Activated CD4-positive, alpha-beta T cell treated with anti-CD3 and anti-CD28 coated beads for 36 hours (primary cell): ENCODE data around the gene PAK6. TPM values are rescaled to one million over a fixed set of nuclear protein-coding genes. Genes with fewer than 3 reads are reported as not detected.

ENCODE experiments used
- ATAC-seq: fragments of 200-7000 bp; cut with Tn5 transposase; one replicate; pipeline ENCODE4 v1.10.0; 2021; ENCODE audit warnings: mild to moderate bottlenecking, moderate library complexity
- CTCF ChIA-PET: fragments of 350-600 bp; sonication (Branson Sonifier 250); formaldehyde crosslinking; loops from one replicate; lab custom pipeline; 2021; ENCODE audit warnings: antibody characterized with exemption; lab: Charles Lee
- POLR2A ChIA-PET: fragments of 350-600 bp; sonication (Branson Sonifier 250); formaldehyde crosslinking; loops from one replicate; lab custom pipeline; 2021; ENCODE audit warnings: antibody characterized with exemption, inconsistent platforms; lab: Charles Lee
- DNase-seq: peaks from one replicate; pipeline ENCODE4 v3.0.0-alpha.2; 2020
- H3K27ac Mint-ChIP-seq: one replicate; pipeline ENCODE4 v1.8.0; 2021; ENCODE audit warnings: mixed read lengths
- H3K27me3 Mint-ChIP-seq: one replicate; pipeline ENCODE4 v1.8.0; 2021; ENCODE audit warnings: mixed read lengths
- H3K36me3 Mint-ChIP-seq: one replicate; pipeline ENCODE4 v1.8.0; 2021; ENCODE audit warnings: low read depth, mixed read lengths
- H3K4me1 Mint-ChIP-seq: one replicate; pipeline ENCODE4 v1.8.0; 2021; ENCODE audit warnings: mixed read lengths
- H3K4me3 Mint-ChIP-seq: one replicate; pipeline ENCODE4 v1.8.0; 2021; ENCODE audit warnings: mild to moderate bottlenecking, moderate library complexity, mixed read lengths
- H3K9me3 Mint-ChIP-seq: one replicate; pipeline ENCODE4 v1.8.0; 2021; ENCODE audit warnings: low read depth, mixed read lengths
- intact Hi-C, 2 experiments: fragments of 100-400 bp; cut with DNase I in 1 of 2; cut with micrococcal nuclease in 1 of 2; formaldehyde crosslinking; loops; one replicate each; pipeline versions ENCODE4 v1.14.2 to v1.15.1; 2022 to 2024; cut with DNase I, micrococcal nuclease
- total RNA-seq, 2 experiments: library from RNA; stranded (reverse); gene quantifications; one replicate each; pipeline ENCODE4 v1.2.3, GENCODE V29; 2021

Gene PAK6
- total RNA-seq, 2 experiments from 2014 or later = 0.30 to 0.53 TPM

DNA sequence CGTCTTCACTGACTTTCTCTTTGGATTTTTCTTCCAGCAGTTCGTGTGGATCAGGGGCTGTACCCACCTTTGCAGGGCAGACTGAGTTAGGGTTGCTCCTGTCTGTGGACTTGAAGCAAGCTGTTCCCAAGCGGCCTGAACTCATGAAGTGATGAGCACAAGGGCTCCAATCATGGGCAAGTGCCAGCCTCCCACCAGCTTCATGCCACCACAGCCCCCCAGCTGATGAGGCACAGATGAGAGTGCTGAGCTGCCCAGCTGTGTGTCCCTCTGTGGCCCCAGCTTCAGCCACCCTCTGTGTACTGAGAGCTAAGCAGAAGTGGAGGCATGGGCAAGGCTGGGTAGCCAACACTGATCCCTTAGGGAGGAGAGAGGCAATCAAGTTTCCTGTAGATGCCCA lies 72.1 kb downstream of the PAK6 start:
- H3K27me3 Mint-ChIP-seq = no peaks in the 10 kb centered on the region
- ChIA-PET POLR2A (no interaction called here), CTCF (interaction anchor here (0.9 to 21.7 kb wide), 9 partner anchors 9 to 57 kb away, joined by 3 to 393 read pairs (median 6); partner anchors contain the start of genes CCDC9B and INAFM2)

DNA sequence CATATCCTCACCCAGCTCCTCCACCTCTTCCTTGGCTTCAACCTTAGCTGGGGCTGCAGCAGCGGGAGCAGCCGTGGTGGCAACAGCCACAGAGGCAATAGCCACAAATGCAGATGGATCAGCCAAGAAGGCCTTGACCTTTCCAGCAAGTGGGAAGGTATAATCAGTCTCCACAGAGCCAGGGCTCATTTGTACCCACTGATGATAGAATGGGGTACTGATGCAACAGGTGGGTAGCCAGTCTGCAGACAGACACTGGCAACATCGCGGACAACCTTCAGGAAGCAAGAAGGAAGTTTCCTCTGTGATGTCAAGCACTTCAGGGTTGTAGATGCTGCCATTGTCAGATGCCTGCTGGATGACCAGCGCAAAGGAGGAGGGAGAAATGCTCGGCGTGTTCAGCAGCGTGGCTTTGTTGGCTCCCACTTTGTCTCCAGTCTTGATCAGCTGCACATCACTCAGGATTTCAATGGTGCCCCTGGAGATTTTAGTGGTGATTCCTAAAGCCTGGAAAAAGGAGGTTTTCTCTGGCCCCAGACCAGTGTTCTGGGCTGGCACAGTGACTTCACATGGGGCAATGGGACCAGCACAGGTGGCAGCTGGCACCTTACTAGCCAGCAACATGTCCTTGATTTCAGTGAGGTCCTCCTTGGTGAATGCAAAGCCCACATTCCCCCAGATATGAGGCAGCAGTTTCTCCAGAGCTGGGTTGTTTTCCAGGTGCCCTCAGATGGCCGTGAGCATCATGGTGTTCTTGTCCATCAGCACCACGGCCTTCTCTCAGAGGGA lies 73.7 kb downstream of the PAK6 start:
- intact Hi-C loops = no loop called here
- ChIA-PET POLR2A (interaction anchor here (0.6 kb wide), 1 partner anchor 303 kb away, joined by 8 read pairs; no protein-coding TSS in a partner anchor), CTCF (interaction anchor here (0.6 to 21.7 kb wide), 8 partner anchors 7 to 103 kb away, joined by 3 to 393 read pairs (median 16); partner anchors contain the start of genes CCDC9B and INAFM2)
- no peak for ATAC-seq
- no peaks in the 10 kb centered on the region for H3K9me3 Mint-ChIP-seq
- H3K27ac Mint-ChIP-seq = no peak overlapping the region
- peaks cover 28% of the 10 kb centered on the region for H3K4me1 Mint-ChIP-seq
- H3K27me3 Mint-ChIP-seq = peaks cover 2% of the 10 kb centered on the region
- H3K36me3 Mint-ChIP-seq = no peaks in the 10 kb centered on the region
- no peak overlapping the region for H3K4me3 Mint-ChIP-seq
- no peak for DNase-seq

More for the DNA sequence above, 72.1 kb downstream of the PAK6 start:
- H3K36me3 Mint-ChIP-seq = no peaks in the 10 kb centered on the region
- H3K27ac Mint-ChIP-seq = no peak overlapping the region
- DNase-seq (no peak), ATAC-seq (no peak)
- peaks cover 35% of the 10 kb centered on the region for H3K4me1 Mint-ChIP-seq
- no peaks in the 10 kb centered on the region for H3K9me3 Mint-ChIP-seq
- no peak overlapping the region for H3K4me3 Mint-ChIP-seq
- intact Hi-C loops = loop anchor here (1.0 kb wide), 1 partner anchor 32 kb away; no protein-coding TSS in a partner anchor

DNA sequence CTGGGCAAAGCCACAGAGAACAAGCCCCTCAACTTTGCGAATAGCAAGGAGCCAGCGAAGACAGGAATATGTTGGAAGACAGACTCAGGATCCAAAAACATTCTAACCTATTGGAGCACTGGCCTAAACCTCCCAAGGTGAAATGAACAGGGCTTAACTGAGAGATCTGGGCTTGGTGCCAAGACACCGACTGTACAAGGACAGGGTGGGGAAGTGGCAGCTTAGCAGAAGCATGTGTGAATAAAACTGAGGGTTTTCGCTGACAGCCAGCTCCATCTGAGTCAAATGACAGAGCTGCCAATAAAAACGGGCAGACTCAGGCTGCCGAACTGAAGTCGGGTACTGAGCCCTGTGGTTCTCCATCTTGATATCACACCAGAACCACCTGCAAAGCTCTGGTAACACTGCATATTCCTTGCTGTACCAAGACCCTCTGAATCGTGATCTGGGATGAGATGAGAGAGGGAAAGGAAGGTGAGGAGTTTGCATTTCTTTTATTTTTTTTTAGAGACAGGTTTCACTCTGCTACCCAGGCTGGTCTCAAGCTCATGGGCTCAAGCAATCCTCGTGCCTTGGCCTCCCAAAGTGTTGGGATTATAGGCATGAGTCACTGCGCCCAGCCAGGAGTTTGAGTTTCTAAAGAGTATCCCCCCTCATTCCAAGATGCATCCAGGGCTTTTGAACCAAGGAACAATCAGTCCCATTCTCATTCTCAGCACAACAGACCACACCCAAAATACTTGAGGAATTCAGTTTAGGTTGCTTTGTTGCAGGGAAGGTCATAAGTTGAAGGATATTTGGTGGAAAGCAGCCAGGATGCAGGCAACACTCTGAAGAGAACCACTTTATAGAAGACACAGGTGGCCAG lies 74.9 kb downstream of the PAK6 start:
- no peaks in the 10 kb centered on the region for H3K9me3 Mint-ChIP-seq
- ChIA-PET POLR2A (interaction anchor here (0.8 kb wide), 1 partner anchor 14 kb away, joined by 3 read pairs; no protein-coding TSS in a partner anchor), CTCF (interaction anchor here (0.6 to 21.7 kb wide), 10 partner anchors 6 to 1130 kb away, joined by 3 to 393 read pairs (median 4); partner anchors contain the start of gene INAFM2)
- peaks cover 2% of the 10 kb centered on the region for H3K27me3 Mint-ChIP-seq
- ATAC-seq (peak; percentile 47), DNase-seq (peak; percentile 64)
- H3K4me3 Mint-ChIP-seq = no peak overlapping the region
- no peaks in the 10 kb centered on the region for H3K36me3 Mint-ChIP-seq
- intact Hi-C loops = no loop called here
- peaks cover 25% of the 10 kb centered on the region for H3K4me1 Mint-ChIP-seq
- no peak overlapping the region for H3K27ac Mint-ChIP-seq

DNA sequence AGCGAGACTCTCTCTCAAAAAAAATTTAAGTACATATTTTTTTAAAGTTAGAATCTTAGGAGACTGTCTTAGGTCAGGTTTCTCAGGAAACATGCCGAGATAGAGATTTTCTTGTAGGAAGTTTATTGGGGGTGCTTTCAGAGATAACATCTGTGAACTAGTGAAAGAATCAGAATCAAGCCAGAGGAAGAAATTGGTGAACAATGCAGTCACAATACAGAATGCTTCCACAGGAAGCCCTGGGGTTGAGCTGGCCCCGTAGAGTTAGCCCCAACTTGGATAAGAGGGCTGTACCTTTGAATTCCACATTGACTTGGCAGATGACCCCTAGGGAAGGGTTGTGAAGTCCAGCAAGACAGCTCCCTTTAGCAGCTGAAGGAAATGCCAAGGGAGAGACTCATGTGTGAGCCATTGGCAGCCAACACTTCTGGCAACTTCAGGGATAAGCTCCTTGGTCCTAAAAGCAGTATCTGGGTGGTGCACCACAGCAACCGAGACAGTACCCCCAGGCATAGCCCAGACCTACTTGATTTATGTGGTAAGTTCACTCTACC lies 75.9 kb downstream of the PAK6 start:
- Mint-ChIP-seq H3K4me3 (no peak overlapping the region), H3K9me3 (no peaks in the 10 kb centered on the region), H3K4me1 (peaks cover 14% of the 10 kb centered on the region), H3K36me3 (no peaks in the 10 kb centered on the region), H3K27me3 (peaks cover 2% of the 10 kb centered on the region), H3K27ac (no peak overlapping the region)
- no peak for DNase-seq
- intact Hi-C loops = no loop called here
- POLR2A ChIA-PET = no interaction called here
- ATAC-seq = no peak
- CTCF ChIA-PET = interaction anchor here (0.7 to 21.7 kb wide), 9 partner anchors 9 to 1131 kb away, joined by 3 to 393 read pairs (median 4); partner anchors contain the start of genes BAHD1, INAFM2 and IVD

DNA sequence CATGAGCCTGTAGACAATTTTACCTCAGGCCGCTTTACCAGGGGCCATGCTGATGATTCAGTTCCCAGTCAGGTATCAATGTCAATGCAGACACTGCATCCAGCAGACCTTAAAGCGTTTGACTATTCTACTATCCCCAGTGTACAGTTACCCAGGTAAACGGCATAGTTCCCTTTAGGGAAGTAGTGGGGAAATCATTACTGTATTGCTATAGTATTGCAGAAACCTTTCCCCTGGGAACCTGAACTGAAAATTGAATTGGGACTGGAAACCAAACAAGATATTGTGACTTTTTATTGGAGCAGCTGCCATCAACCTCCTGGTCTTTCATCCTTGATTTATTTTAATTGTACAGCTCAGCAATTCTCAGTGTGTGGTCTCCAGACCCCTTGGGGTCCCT lies 78.1 kb downstream of the PAK6 start:
- H3K27me3 Mint-ChIP-seq = peaks cover 2% of the 10 kb centered on the region
- intact Hi-C loops = no loop called here
- peaks cover 18% of the 10 kb centered on the region for H3K4me1 Mint-ChIP-seq
- POLR2A ChIA-PET = no interaction called here
- H3K9me3 Mint-ChIP-seq = no peaks in the 10 kb centered on the region
- CTCF ChIA-PET = interaction anchor here (0.5 to 21.7 kb wide), 7 partner anchors 7 to 105 kb away, joined by 3 to 393 read pairs (median 41); partner anchors contain the start of genes CCDC9B and PLCB2
- H3K36me3 Mint-ChIP-seq = no peaks in the 10 kb centered on the region
- ATAC-seq (no peak), DNase-seq (no peak)
- H3K27ac Mint-ChIP-seq = no peak overlapping the region
- no peak overlapping the region for H3K4me3 Mint-ChIP-seq

DNA sequence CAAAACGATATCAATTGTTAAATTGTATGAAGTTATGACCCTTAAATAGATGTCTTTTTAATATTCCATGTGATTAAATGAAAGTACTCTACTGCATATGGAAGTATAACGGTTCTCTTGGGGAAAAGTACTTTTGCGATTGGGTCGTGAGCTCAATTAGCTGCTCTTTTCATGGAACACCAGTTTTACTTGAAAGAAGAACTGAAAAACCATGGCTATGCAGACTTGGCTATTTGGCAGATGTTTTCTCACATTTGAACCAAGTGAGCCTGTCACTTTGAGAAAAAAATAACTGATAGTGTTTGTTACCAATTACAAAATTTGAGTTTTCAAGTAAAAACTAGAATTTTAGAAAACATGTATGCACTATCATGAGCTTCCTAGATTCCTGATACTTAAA lies 78.7 kb downstream of the PAK6 start:
- Mint-ChIP-seq H3K27me3 (peaks cover 2% of the 10 kb centered on the region), H3K27ac (no peak overlapping the region), H3K4me1 (peaks cover 22% of the 10 kb centered on the region), H3K36me3 (no peaks in the 10 kb centered on the region), H3K9me3 (no peaks in the 10 kb centered on the region), H3K4me3 (no peak overlapping the region)
- no peak for ATAC-seq
- intact Hi-C loops = no loop called here
- ChIA-PET POLR2A (no interaction called here), CTCF (interaction anchor here (1.2 to 21.7 kb wide), 5 partner anchors 7 to 100 kb away, joined by 5 to 393 read pairs (median 135); partner anchors contain the start of genes CCDC9B and PLCB2)
- no peak for DNase-seq

DNA sequence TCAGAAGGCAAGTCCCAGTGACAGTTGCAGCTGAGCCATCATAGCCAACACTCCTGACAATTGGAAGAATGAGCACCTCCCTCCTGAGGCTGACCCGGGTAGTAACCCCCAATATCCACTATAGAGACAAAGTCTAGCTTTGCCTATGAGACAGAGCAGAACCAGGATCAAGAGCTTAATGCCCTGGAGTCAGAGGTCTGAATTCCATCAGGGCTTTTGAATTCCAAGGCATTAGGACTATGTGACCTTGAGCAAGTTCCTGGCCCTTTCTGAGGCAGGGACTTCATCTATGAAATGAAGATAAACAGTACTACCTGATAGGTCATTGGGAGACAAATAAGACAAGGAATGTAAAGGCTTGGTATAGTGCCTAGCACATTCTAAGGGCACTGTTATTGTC lies 81.5 kb downstream of the PAK6 start:
- DNase-seq = no peak
- ATAC-seq = no peak
- peaks cover 2% of the 10 kb centered on the region for H3K27me3 Mint-ChIP-seq
- H3K36me3 Mint-ChIP-seq = no peaks in the 10 kb centered on the region
- no peak overlapping the region for H3K4me3 Mint-ChIP-seq
- intact Hi-C loops = loop anchor here (5.0 kb wide), 5 partner anchors 38 to 912 kb away; partner anchors contain the start of genes ANKRD63 (in 1 of the 2), CCDC32 (in 1 of the 2), CHP1 (in 1 of the 2) and EXD1 (in 1 of the 2)
- peaks cover 18% of the 10 kb centered on the region for H3K4me1 Mint-ChIP-seq
- ChIA-PET CTCF (interaction anchor here (0.6 to 21.7 kb wide), 11 partner anchors 8 to 215 kb away, joined by 3 to 393 read pairs (median 4); partner anchors contain the start of genes CCDC9B and PLCB2), POLR2A (no interaction called here)
- no peaks in the 10 kb centered on the region for H3K9me3 Mint-ChIP-seq
- no peak overlapping the region for H3K27ac Mint-ChIP-seq

DNA sequence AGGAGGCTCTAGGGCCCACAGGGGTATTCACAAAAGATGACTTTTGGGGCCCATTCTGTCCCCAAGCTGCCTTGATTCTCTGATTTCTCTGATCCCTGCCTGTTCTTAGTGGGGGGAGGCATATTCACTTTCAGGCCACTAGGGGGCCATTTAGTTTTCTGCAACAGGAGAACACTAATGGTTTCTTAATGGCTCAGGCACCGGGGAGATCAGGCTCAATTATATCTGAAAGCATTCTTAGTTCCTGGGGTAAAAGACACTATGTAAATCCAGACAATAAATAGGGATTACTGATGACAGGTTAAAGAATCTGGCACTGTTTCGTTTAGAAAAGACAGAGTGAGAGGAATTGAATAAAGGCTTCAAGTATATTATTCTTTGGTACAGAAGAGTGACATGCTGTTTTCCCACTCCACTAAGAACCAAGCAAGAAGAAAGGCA lies 82.1 kb downstream of the PAK6 start:
- CTCF ChIA-PET = interaction anchor here (0.8 to 21.7 kb wide), 12 partner anchors 7 to 608 kb away, joined by 3 to 393 read pairs (median 4); partner anchors contain the start of genes CCDC9B, DLL4 and PLCB2
- peaks cover 24% of the 10 kb centered on the region for H3K4me1 Mint-ChIP-seq
- intact Hi-C loops = loop anchor here (1.0 to 5.0 kb wide), 7 partner anchors 17 to 911 kb away; partner anchors contain the start of genes ANKRD63 (in 1 of the 2), CCDC32 (in 1 of the 2), CHP1 (in 1 of the 2) and EXD1 (in 1 of the 2)
- no peak overlapping the region for H3K27ac Mint-ChIP-seq
- ATAC-seq (peak; percentile 30), DNase-seq (peak; percentile 70)
- H3K27me3 Mint-ChIP-seq = peaks cover 2% of the 10 kb centered on the region
- POLR2A ChIA-PET = no interaction called here
- no peak overlapping the region for H3K4me3 Mint-ChIP-seq
- H3K36me3 Mint-ChIP-seq = peaks cover 3% of the 10 kb centered on the region
- no peaks in the 10 kb centered on the region for H3K9me3 Mint-ChIP-seq

DNA sequence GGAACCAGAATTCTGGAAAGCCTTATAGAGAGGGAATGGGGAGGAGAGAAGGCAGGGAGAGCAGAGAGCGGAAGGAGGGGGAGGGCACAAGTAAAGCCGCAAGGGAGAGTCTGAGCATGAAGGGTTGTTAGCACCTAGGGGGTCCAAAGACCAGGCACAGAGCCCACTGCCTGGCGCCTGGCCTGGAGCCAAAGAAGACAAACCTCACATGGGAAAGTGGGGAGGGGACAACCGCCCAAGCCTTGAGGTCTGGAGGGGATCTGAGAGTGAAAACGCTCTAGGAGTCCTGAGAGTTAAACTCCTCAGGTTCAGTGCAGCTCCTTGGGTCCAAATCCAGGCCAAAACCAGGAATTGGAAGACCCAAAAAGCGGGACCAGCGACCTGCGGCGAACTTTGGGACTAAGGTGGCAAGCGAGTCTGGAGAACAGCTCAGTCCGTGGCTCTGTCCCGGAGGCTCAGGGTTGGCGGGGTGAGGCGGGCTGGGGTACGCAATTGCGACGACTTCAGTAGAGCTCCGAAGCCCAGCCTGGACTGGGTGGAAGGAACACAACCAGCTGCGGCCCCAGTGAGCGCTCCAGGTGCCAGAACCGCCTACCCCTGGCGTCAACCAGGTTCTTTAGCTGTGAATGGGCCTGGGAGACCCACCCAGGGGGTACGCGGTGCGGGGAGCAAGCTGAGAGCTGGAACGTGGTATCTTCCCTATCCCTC lies 83.8 kb downstream of the PAK6 start:
- ChIA-PET POLR2A (interaction anchor here (0.8 to 1.5 kb wide), 3 partner anchors 14 to 275 kb away, joined by 3 to 7 read pairs (median 3); no protein-coding TSS in a partner anchor), CTCF (interaction anchor here (0.6 to 21.7 kb wide), 15 partner anchors 8 to 1157 kb away, joined by 3 to 393 read pairs (median 4); partner anchors contain the start of genes CCDC9B, DISP2 and PLCB2)
- Mint-ChIP-seq H3K27ac (no peak overlapping the region), H3K9me3 (no peaks in the 10 kb centered on the region), H3K4me3 (peak overlapping the region; percentile 67), H3K4me1 (peaks cover 25% of the 10 kb centered on the region), H3K27me3 (no peaks in the 10 kb centered on the region), H3K36me3 (peaks cover 4% of the 10 kb centered on the region)
- intact Hi-C loops = loop anchor here (1.0 to 5.0 kb wide), 16 partner anchors 14 to 910 kb away; partner anchors contain the start of genes ANKRD63 (in 1 of the 2), BAHD1 (in 1 of the 2), CCDC32 (in 1 of the 2) and CHP1 (in 1 of the 2)
- no peak for ATAC-seq
- DNase-seq = no peak
